Right lobe of liver (tissue), 6 donors: ENCODE data around the gene LTO1. TPM values are rescaled to one million over a fixed set of nuclear protein-coding genes. Genes with fewer than 3 reads are reported as not detected.

ENCODE experiments used
- ATAC-seq, 4 donors: fragments of 200-7000 bp; cut with Tn5 transposase; one replicate each; pipeline ENCODE4 v1.9.1; 2020; ENCODE audit warnings: mild to moderate bottlenecking in 4 of 4, moderate library complexity in 4 of 4
- DNase-seq, 3 donors: peaks; one replicate each; pipeline ENCODE4 v3.0.0-alpha.2; 2020
- H3K27ac ChIP-seq, 3 donors: fragments of 200-600 bp; one replicate each; pipeline ENCODE4 v1.8.0; 2022
- H3K27me3 ChIP-seq, 2 donors: fragments of 200-600 bp; one replicate each; pipeline ENCODE4 v1.8.0; 2022
- H3K36me3 ChIP-seq, 4 donors: fragments of 200-600 bp; sonication (generic) in 1 of 4; one replicate each; pipeline versions ENCODE4 v1.5.1 to v1.8.0; 2017 to 2022; ENCODE audit warnings: control low read depth in 1 of 4
- H3K4me1 ChIP-seq, 4 donors: fragments of 200-600 bp; sonication (generic) in 1 of 4; one replicate each; pipeline versions ENCODE4 v1.5.1 to v1.8.0; 2017 to 2022; ENCODE audit warnings: control low read depth in 1 of 4
- H3K4me3 ChIP-seq, 3 donors: fragments of 200-600 bp; one replicate each; pipeline ENCODE4 v1.8.0; 2022
- H3K9me3 ChIP-seq, 4 donors: fragments of 200-600 bp; sonication (generic) in 1 of 4; one replicate each; pipeline versions ENCODE4 v1.5.1 to v1.8.0; 2017 to 2022; ENCODE audit warnings: control low read depth in 1 of 4
- CTCF ChIP-seq, 4 donors: fragments of 200-600 bp in 3 of 4; fragments of 450-650 bp in 1 of 4; IDR thresholded peaks; one replicate each; pipeline versions ENCODE4 v1.5.1 to v1.8.0; 2016 to 2022; ENCODE audit warnings: antibody characterized with exemption in 4 of 4, mild to moderate bottlenecking in 2 of 4
- POLR2A ChIP-seq: fragments of 450-650 bp; IDR thresholded peaks from one replicate; pipeline ENCODE4 v1.6.1; 2017; ENCODE audit warnings: antibody characterized with exemption, mild to moderate bottlenecking
- WGBS: methylation state at CpG from one replicate; pipeline ENCODE4 v1.1.6; 2018; ENCODE audit warnings: low coverage, low lambda C conversion rate; ENCODE audit not compliant: insufficient coverage; ENCODE audit errors: missing lambda C conversion rate; 5-methylcytosine and 5-hydroxymethylcytosine counted together
- intact Hi-C, 2 donors: fragments of 100-400 bp; cut with DNase I; formaldehyde crosslinking; loops; one replicate each; pipeline versions ENCODE4 v1.11.2 to v1.14.1; 2022
- total RNA-seq, 6 experiments: library from RNA; depleted of rRNA in 2 of 6; stranded (reverse); fragments of >200 nt in 2 of 6; fragmentation: NEBNext Ultra II Directional in 3 of 6; extraction: Animal tissue kit (Norgen Biotek cat#: 25700) in 3 of 6; gene quantifications; one replicate each; pipeline versions ENCODE4 v1.1.0 to v1.2.4, GENCODE V29; 2016 to 2023
- donor health status: DM: no; HTN: yes; CAD: no.
- donor health status: DM: no; HTN: no; CAD: no.
- donor health status: DM: no; HTN: no; CAD: no.
- donor health status: DM: no; HTN: yes; CAD: no.
- donor health status: DM: no; HTN: yes; CAD: no.

Gene LTO1
- total RNA-seq, 6 experiments from 2014 or later, result 4.1 to 7.9 (median 5.6) TPM

GRCh38 chr11:69657456-69657910 is 17.7 kb downstream of the LTO1 start:
- no peaks in the 10 kb centered on the region for H3K27me3 ChIP-seq
- peaks cover 0 to 12% (median 3%) of the 10 kb centered on the region in 4 donors for H3K36me3 ChIP-seq
- intact Hi-C loops, result loop anchor here in 1 of 2 donors (5.0 kb wide), 1 partner anchor 550 kb away; no protein-coding TSS in a partner anchor
- no peaks in the 10 kb centered on the region for H3K9me3 ChIP-seq
- no peak overlapping the region for H3K27ac ChIP-seq
- H3K4me1 ChIP-seq, result peaks cover 0 to 13% (median 0%) of the 10 kb centered on the region in 4 donors
- no peak overlapping the region for H3K4me3 ChIP-seq
- DNase-seq (no peak), ATAC-seq (no peak)
- 70% methylated on average over 7 of the region's 14 CpGs for WGBS
- no peak for TF ChIP-seq POLR2A
- TF ChIP-seq CTCF (IDR thresholded peaks at IDR 0.05), result no peak

DNA sequence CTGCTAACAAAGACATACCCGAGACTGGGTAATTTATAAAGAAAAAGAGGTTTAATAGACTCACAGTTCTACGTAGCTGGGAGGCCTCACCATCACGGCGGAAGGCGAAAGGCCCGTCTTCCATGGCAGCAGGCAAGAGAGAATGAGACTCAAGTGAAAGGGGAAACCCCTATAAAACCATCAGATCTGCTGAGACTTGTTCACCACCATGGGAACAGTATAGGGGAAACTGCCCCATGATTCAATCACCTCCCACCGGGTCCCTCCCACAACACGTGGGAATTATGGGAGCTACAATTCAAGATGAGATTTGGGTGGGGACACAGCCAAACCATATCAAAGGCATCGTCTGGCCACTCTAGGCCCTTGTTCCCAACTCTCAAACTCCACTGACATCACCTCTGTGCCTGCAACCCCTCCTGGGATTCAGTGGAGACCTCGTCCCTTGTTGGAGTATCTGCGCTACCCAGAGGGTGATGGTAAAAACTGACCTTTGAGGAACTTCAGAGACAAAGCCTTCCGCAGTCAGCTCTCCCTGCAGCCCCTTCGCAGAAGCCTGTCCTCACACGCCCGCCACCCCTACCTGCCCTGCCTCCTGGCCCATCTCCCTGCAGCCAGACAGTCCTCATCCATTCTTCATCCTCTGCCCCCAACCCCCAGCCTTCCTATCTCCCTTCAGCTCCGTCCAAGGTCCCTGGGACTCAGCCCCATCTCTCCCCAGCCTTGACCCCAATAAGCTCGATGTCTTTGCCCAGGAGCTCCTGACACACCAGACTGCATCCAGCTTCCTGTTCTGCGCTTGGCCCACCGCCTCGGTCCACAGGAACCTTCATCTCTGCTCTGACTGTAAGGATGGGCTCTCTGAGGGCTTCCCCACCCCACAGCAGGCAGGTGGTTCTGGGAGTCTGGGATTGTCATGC is 18.4 kb downstream of the LTO1 start:
- Histone ChIP-seq H3K36me3 (peaks cover 0 to 19% (median 7%) of the 10 kb centered on the region in 4 donors), H3K4me3 (no peak overlapping the region), H3K27me3 (no peaks in the 10 kb centered on the region), H3K9me3 (no peaks in the 10 kb centered on the region), H3K27ac (no peak overlapping the region), H3K4me1 (peaks cover 0 to 13% (median 0%) of the 10 kb centered on the region in 4 donors)
- WGBS, result 80% methylated on average over 9 of the region's 20 CpGs
- ATAC-seq, result no peak
- TF ChIP-seq CTCF (IDR thresholded peaks at IDR 0.05), result no peak
- no peak for TF ChIP-seq POLR2A
- intact Hi-C loops, result loop anchor here in 1 of 2 donors (5.0 kb wide), 1 partner anchor 549 kb away; no protein-coding TSS in a partner anchor
- peak in 1 of 3 donors; percentile 20 for DNase-seq

GRCh38 chr11:69655479-69656428 is 19.4 kb downstream of the LTO1 start:
- 100% methylated on average over 4 of the region's 19 CpGs for WGBS
- Histone ChIP-seq H3K9me3 (no peaks in the 10 kb centered on the region), H3K4me1 (peaks cover 0 to 13% (median 0%) of the 10 kb centered on the region in 4 donors), H3K36me3 (peaks cover 0 to 29% (median 14%) of the 10 kb centered on the region in 4 donors), H3K4me3 (no peak overlapping the region), H3K27ac (no peak overlapping the region), H3K27me3 (no peaks in the 10 kb centered on the region)
- DNase-seq (peak in 2 of 3 donors; percentile 19 to 44), ATAC-seq (peak in 1 of 4 donors; percentile 2)
- intact Hi-C loops, result loop anchor here in 1 of 2 donors (5.0 kb wide), 1 partner anchor 548 kb away; no protein-coding TSS in a partner anchor
- TF ChIP-seq CTCF (IDR thresholded peaks at IDR 0.05), result no peak
- TF ChIP-seq POLR2A, result no peak
